AG10803 (cell line): Measurements from ENCODE around the gene PLPP7.
A peak's percentile ranks its signal among the peaks of the same experiment; 100 is the strongest.
"Not testable (repeated sequence)": the region's sequence is repeated elsewhere in the genome, so short reads cannot be mapped to it uniquely, and the experiment has no call there.

Experiments used
- DNase-seq: peaks from one replicate; pipeline ENCODE4 v3.0.0; 2010; ENCODE audit warnings: low read depth
- H3K4me3 ChIP-seq: 2 replicates; pipeline ENCODE4 v1.5.1; 2011; ENCODE audit warnings: mild to moderate bottlenecking, low read length, control low read depth
- TF ChIP-seq, protein P1 (sequence below): conservative IDR thresholded peaks from 2 replicates; pipeline ENCODE4 v1.5.1; 2011; ENCODE audit warnings: mild to moderate bottlenecking, low read length, control low read depth, inconsistent platforms

Gene PLPP7

DNA sequence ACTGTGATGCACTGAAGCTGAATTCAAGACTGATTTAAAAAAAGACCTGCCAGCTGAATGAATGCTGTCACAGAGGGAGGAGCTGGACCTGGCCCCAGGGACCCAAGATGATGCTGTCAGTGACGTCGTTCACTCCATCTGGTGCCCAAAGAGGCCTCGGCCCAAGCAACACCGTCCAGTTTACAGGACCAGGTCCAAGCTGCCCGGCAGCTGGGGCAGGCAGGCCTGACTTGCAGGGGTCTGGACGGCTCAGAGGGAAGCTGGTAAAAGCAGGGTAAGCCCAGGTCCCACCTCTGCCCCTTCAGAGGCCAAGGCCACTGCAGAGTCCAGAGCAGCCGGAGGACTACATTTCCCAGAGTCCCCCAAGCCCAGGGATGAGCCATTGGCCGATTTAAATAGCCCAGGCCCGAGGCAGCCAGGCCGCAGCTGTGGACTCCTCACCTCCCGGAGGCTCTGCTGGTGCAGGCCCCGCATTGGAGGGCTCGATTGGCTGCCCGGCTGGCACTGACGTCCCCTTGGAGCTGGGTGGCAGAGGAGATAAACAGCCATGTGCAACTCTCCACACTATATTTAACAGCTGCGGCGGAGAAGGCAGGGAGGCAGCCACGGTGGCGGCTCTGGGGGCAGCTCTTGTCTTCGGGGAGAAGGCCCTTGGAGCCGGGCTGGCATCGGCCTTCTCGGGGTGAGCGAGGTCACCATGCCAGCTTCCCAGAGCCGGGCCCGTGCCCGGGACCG is at the start of gene PLPP7:
PLPP7 (plus strand) TSS at position 423 of the 735 bp plus-strand sequence; CDS start at position 698, 275 bp downstream.
- TF ChIP-seq, protein P1, sequence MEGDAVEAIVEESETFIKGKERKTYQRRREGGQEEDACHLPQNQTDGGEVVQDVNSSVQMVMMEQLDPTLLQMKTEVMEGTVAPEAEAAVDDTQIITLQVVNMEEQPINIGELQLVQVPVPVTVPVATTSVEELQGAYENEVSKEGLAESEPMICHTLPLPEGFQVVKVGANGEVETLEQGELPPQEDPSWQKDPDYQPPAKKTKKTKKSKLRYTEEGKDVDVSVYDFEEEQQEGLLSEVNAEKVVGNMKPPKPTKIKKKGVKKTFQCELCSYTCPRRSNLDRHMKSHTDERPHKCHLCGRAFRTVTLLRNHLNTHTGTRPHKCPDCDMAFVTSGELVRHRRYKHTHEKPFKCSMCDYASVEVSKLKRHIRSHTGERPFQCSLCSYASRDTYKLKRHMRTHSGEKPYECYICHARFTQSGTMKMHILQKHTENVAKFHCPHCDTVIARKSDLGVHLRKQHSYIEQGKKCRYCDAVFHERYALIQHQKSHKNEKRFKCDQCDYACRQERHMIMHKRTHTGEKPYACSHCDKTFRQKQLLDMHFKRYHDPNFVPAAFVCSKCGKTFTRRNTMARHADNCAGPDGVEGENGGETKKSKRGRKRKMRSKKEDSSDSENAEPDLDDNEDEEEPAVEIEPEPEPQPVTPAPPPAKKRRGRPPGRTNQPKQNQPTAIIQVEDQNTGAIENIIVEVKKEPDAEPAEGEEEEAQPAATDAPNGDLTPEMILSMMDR, result no peak
- peak; percentile 79 for DNase-seq
- peak within 1 kb of the TSS; percentile 67 for H3K4me3 ChIP-seq

DNA sequence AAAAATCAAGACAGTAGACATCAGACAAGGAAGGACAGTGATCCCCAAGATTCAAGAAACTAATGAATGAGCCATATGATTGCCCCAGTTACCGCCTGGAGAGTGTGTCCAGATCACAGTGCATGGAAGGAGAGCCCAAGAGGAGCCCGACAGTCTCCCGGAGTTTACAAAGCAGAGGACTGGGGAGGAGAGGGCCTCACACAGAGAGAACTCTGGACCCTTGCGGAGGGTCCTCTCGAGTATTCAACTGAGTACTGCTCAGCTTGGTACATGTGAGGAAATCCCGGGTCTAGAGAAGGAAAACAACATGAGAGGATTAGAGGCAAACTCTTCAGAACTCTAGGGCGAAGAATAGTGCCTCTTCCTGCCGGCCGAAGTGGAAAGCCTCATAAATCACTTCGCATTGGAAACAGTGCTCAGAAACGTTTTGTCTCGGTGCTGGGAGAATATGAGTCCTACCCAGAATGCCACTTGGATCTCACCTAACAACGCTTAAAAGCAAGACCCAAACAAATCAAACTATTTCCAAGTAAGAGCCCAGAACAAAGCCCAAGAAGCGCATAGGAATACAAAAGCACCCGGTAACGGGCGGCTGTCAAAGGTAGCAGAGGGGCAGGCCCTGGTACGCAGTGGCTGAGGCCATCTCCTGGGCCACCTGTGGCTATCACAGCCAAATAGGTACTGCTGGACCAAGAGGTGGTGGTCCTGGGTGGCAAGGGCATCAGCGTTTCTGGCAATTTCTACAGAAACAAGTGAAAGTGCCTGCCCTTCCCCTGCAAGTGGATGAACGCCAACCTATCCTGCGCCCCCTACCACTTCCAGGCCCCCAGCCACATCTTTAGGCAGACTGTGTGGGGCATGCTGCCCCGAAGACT is 49.2 kb upstream of the PLPP7 start:
- H3K4me3 ChIP-seq, result no peak overlapping the region
- no peak for DNase-seq
- TF ChIP-seq, protein P1, result no peak

DNA sequence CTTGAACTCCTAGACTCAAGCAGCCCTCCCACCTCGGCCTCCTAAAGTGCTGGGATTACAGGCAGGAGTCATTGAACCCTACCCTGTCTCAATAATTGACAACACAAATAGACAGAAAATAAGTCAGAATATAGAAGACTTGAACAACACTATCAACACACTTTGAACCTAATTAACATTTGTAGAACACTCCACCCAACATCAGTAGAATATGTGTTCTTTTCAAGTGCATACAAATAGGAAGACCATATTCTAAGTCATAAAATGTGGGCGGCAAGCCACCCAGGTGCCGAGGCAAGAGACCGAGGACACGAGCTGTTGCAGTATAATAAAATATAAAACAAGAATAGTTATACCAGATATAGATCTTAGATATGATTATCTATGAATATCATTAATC is 45.2 kb upstream of the PLPP7 start:
- DNase-seq, H3K4me3 ChIP-seq: not testable (repeated sequence)

DNA sequence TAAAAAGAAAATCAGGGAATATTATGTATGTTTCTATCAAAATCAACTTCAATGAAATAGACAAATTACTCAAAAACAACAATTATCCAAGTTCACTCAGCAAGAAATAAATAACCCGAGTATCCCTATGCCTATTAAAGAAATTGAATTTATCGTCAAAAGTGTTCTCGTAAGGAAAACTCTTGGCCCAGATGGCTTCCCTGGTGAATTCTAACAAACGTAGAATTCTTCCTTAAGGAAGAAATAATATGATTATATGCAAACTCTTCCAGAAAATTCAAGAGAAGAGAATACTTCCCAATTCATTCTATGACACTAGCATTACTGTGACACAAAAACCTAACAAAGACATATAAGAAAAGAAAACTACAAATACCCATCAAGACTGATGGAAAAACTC is 42.9 kb upstream of the PLPP7 start:
- no peak for DNase-seq
- TF ChIP-seq, protein P1, result no peak
- H3K4me3 ChIP-seq, result no peak overlapping the region

DNA sequence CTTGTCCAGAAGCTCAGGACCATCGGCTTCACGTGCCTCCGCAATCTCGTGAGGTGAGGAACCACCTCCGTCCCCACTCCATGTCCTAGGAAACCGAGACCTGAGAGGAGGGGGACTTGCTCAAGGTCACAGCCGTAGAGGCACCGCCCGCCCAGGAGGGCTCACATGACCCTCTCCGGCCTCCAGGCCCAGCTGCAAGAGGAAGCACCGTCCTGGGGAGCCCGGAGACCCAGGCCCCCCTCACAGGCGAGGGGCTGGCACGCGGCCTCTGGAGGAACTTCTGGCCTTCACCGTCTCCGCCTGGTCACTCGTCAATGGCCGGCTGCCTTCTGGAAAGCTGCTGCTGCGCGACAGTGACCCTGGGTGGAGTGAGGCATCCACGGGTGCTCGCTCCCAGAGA is 37.4 kb upstream of the PLPP7 start:
- TF ChIP-seq, protein P1, result no peak
- H3K4me3 ChIP-seq, result no peak overlapping the region
- DNase-seq, result no peak

DNA sequence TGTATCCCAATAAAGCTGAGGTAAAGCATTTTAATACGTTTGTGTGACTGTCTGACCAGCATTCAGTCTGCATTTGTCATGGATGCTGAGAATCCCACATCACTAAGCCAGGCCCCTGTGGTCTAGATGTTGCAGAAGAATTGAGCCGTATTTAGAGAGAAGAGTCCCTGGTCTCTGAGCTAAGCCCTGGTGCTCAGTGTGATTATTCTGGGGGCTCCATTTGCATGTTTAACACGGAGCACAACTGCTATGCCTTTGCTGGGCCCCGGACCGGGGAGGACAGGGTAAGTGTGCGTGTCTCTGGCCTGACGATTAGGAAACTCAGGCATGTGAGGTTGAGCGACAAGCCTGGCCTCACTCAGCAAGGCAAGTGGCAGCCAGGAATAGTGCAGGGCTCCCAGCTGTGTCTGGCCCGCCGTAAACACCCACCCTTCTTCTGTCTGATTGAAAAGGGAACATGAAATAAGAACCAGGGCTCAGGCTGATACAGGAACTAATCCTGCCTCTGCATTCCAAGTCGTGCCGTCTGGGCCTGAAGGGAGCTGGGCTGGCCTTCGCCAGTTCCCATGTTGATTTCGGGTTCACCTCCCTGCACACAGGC is 35.5 kb upstream of the PLPP7 start:
- DNase-seq, result peak; percentile 75
- H3K4me3 ChIP-seq, result no peak overlapping the region
- TF ChIP-seq, protein P1, result no peak

DNA sequence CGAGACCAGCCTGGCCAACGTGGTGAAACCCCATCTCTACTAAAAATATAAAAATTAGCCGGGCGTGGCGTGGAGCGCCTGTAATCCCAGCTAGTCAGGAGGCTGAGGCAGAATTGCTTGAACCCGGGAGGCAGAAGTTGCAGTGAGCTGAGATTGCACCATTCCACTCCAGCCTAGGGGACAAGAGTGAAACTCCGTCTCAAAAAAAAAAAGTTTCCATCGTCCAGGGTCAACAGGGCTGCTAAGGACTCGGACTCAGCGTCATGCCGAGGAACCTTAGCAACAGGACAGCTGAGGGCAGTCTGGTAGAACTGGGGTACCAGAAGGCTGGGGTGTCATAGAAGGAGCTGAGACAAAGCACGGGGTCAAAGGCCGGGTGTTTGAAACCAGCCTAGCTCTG is 34.9 kb upstream of the PLPP7 start:
- DNase-seq, result no peak
- TF ChIP-seq, protein P1, result no peak
- no peak overlapping the region for H3K4me3 ChIP-seq
